Activated CD8-positive, alpha-beta memory T cell treated with anti-CD3 and anti-CD28 coated beads, Interleukin-2, amount 50 U/mL, for 1 hour (primary cell): Measurements from ENCODE around the gene PTPN22.

ENCODE experiments used
- DNase-seq: peaks from one replicate; pipeline ENCODE4 v3.0.0-alpha.2; 2020; ENCODE audit errors: extremely low read depth

PTPN22 gene

DNA sequence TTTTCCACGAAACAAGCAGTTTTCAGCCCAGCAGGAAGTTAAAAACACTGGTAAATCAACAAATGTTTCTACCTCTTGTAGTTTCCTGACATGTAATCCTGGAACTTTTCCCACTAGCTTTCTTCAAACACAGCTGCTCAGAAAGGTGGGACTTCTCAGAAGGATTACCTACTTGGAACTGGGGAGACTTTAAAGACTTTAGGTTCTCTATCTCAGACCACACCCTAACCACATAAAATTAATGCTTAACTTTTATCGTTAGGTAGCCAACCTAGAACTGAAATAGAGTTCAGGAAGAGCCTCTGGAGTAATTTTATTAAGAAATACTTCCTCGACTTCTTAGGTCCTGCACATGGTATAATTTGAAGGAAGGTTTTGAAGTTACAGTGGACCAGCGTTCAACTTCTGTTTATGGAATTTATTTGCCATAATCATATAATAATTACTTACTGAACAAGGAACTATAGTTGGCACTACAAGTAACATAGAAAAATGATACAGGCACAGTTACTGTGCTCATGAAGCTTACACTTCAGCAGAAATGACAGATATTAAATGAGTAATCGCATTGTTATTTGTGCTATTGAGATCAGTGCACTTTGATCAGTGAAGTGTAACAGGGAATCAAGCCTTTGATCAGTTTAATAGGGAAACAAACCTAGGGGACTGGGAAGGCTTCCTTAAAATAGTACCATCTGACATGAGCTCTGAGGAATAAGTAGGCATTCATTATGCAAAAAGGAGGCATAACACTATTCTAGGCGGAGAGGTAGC, 16.1 kb upstream of the PTPN22 start, which contains the start of gene BCL2L15:
TSS of gene BCL2L15 (minus strand) at position 180 of the 774 bp plus-strand sequence. CDS start 206 bp downstream, outside the sequence.
- DNase-seq = no peak

DNA sequence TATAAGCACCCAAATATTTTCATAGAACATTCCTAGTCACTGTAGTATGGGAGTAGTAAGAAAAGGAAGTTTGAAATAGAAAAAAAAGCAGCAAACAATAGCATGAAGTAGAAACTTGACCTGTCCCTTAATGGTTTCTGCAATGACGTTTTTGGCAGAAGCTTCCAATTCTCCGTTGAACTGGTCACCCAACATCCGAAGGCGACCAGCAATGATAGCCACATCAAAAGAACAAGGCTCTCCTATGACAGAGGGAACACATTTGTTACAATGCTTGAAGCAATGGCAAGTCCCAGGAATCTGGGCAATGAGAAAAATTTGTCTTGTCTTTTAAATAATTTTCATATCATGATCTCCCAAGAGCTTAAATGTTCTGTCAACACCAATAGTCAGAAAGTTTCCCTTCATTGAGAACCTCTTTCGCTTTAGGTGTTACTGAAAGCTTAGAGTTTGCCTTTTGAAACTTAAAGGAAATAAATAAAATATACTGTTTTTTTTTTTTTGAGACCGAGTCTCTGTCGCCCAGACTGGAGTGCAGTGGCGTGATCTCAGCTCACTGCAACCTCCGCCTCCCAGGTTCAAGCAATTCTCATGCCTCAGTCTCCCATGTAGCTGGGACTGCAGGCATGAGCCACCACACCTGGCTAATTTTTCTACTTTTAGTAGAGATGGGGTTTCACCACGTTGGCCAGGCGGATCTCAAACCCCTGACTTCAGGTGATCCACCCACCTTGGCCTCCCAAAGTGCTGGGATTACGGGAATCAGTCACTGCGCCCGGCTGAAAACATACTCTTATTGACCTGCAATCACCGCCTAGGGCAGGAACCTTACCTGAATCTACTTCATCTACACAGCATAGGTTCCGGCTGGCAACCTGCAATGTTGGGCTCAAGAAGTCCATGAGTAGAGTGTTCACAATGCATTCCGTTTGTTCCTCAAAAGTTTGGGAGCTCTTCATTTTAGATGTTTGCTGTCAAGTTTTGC, 15.2 kb upstream of the PTPN22 start:
- no peak for DNase-seq

DNA sequence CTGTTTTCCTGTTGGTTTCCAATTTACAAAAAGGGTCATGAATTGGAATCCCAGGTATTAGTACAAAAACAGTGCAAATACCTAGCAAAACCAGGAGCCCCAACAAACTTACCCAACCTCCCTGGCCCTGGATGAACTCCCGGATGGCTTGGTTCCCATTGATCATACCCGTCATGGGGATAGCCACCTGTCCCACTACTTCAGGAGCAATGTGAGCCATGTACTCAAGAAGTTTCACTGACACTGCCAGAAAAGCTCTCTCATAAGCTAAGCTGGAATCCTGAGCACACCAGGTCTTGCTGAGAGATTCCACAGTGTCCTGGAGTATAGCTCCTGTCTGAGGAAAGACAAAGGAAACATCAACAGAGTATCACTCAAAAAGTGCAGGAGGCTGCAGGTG, 10.1 kb upstream of the PTPN22 start:
- no peak for DNase-seq

DNA sequence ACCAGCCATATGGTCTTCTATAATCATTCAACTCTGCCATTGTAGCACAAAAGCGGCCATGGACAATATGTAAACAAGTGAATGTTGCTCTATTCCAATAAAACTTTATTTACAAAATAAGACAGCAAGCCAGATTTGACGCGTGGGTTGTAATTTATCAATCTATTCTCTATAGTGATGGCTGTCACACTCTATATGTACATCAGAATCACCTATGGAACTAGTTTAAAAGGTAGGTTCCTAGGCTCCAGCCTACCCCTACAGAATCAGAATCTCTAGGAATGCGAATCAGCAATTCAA, 8.2 kb upstream of the PTPN22 start:
- DNase-seq = no peak

DNA sequence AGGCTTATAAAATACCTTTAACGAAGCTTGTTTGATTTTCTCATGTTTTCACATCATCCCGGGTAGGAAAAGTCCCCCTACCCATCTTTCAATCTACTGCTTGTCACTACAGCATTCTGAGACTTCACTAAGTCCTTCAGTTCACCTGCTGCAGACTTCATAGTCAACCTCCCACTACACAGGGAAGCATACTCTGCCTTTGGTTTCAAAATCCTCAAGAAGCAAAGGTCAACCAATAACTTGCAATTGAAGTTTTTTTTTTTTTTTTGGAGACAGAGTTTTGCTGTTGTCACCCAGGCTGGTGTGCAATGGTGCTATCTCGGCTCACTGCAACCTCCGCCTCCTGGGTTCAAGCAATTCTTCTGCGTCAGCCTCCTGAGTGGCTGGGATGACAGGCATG, 4.7 kb upstream of the PTPN22 start:
- DNase-seq = no peak

DNA sequence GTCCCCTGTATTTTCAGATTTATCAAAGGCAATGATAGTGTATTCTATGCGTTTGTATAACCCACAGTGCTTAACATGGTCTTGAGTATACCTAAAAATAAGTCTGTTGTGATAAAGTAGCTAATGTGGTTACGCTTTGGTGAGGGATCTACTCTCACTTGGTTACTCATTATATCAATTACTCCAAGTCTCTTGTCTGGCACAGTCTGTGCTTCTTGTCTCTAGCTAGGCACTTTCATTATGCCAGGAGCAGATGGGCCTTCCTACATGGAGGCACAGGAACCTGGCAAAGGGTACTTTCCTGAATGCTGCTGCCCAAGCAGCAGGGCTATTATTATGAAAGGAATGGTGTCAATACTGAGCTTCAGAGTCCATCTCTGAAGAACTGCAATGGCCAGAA, 4.2 kb upstream of the PTPN22 start:
- no peak for DNase-seq

GRCh38 chr1:113874012-113874879, 2.7 kb upstream of the PTPN22 start:
- no peak for DNase-seq

DNA sequence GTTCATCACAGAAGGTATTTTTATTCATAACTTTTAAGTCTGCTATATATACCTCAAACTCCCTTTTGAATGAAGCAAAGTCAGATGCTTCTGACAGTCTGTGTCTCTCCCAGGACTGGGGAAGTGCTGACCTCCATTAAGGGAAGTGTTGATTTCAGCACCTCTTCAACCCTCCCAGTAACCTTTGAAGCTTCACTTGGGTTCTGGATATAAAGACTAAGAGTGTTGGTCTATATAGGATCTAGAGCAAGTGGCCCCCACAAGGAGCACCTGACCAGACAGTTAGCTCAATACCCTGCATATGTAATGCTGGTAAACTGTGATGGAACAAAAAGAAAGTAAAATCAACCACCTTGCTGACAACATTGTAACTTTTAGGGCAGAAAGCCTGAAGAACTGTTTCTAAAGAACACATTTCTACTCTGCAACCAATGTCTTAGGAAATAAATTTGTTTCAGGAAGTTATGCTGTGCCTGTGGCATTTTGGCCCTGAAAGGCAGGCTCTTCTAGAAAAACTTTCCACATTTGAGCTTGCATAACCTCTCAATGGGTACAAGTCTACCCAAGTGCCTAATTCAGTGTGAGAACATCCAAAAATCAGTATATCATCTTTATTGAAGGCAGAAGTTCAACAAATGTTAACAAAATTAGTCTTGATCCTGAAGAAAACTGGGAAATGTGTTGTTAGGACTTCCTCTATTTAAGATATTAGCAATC, 865 bp upstream of the PTPN22 start:
- no peak for DNase-seq

DNA sequence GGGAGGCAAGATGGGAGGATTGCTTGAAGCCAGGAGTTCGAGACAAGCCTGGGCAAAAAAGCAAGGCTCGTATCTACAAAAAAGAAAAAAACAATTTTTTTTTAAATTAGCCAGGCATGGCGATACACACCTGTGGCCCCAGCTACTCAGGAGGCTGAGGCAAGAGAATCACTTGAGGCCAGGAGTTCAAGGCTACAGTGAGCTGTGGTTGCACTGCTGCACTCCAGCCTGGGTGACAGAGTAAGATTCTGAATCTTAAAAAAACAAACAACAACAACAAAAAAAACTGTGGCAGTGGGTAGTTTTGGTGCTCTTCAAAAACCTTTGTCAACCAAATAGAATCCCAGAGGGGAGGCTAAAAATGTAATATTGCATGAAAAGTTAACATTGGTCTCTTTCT, 734 bp downstream of the PTPN22 start:
- no peak for DNase-seq

- no peak for DNase-seq
Measured at GRCh38 chr1:113868387-113869083, 3.0 kb downstream of the PTPN22 start.

- no peak for DNase-seq
Measured at GRCh38 chr1:113861641-113862040, 9.9 kb downstream of the PTPN22 start.

- DNase-seq = no peak
Measured at GRCh38 chr1:113860891-113861290, 10.6 kb downstream of the PTPN22 start.

- no peak for DNase-seq
Measured at GRCh38 chr1:113859478-113860175, 11.9 kb downstream of the PTPN22 start.

DNA sequence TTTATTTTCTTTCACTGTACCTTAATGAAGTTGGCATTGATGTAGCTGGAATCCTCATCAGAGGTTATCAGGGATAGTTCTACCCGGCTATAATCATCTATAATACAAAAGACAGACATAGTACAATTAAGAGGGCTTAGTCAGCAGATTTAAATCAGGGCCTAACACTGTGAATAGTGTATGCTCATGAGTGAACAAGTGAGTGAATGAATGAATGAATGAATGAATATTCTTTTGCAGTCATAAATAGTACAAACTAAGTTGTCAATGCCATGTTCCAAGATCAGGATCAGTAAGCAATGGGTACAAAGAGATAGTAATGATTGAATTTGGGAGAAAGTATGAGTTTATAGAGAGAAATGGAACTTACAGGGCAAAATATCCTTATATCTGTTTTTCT, 12.5 kb downstream of the PTPN22 start:
- no peak for DNase-seq

GRCh38 chr1:113858418-113858817, 13.1 kb downstream of the PTPN22 start:
- no peak for DNase-seq

- DNase-seq = no peak
Measured at GRCh38 chr1:113857776-113858175, 13.7 kb downstream of the PTPN22 start.

GRCh38 chr1:113856401-113856790, 15.1 kb downstream of the PTPN22 start:
- DNase-seq = no peak

- no peak for DNase-seq
Measured at GRCh38 chr1:113855630-113856400, 15.7 kb downstream of the PTPN22 start.

GRCh38 chr1:113854234-113854633, 17.3 kb downstream of the PTPN22 start:
- no peak for DNase-seq
